Neural cell (in vitro differentiated cells): ENCODE data around the gene RBBP8NL. TPM values are rescaled to one million over a fixed set of nuclear protein-coding genes. Genes with fewer than 3 reads are reported as not detected.
"Not testable (repeated sequence)": the region's sequence is repeated elsewhere in the genome, so short reads cannot be mapped to it uniquely, and the experiment has no call there.

Experiments
- H2AFZ ChIP-seq: fragments of 200-600, 300-800 bp; sonication (generic), shearing (Covaris generic); 2 replicates; pipeline ENCODE4 v1.6.0; 2014; ENCODE audit warnings: low read depth, mild to moderate bottlenecking, antibody characterized with exemption, low read length, moderate library complexity
- H3F3A ChIP-seq: fragments of 200-600 bp; shearing (Covaris generic); 2 replicates; pipeline ENCODE4 v1.6.1; 2016; ENCODE audit warnings: mild to moderate bottlenecking, moderate library complexity, mixed read lengths, antibody characterized with exemption, low read length; ENCODE audit not compliant: insufficient read depth, poor library complexity, severe bottlenecking
- H3K27ac ChIP-seq: fragments of 200-600, 300-800 bp; sonication (generic), shearing (Covaris generic); 2 replicates; pipeline ENCODE4 v1.5.1; 2014; ENCODE audit warnings: mild to moderate bottlenecking, low read length, moderate library complexity
- H3K27me3 ChIP-seq: fragments of 300-800, 200-600 bp; sonication (generic), shearing (Covaris generic); 2 replicates; pipeline ENCODE4 v1.6.0; 2014; ENCODE audit warnings: mild to moderate bottlenecking, low read depth, low read length, moderate library complexity; ENCODE audit not compliant: insufficient read depth
- H3K36me3 ChIP-seq: fragments of 300-800, 200-600 bp; sonication (generic), shearing (Covaris generic); 2 replicates; pipeline ENCODE4 v1.5.1; 2014; ENCODE audit warnings: mild to moderate bottlenecking, antibody characterized with exemption, low read length, moderate library complexity; ENCODE audit not compliant: insufficient read depth
- H3K4me2 ChIP-seq: fragments of 300-800, 200-600 bp; sonication (generic), shearing (Covaris generic); 2 replicates; pipeline ENCODE4 v1.6.0; 2014; ENCODE audit warnings: mild to moderate bottlenecking, low read length
- H3K4me3 ChIP-seq: fragments of 300-800, 200-600 bp; sonication (generic), shearing (Covaris generic); 2 replicates; pipeline ENCODE4 v1.5.1; 2014; ENCODE audit warnings: mild to moderate bottlenecking, low read length, moderate library complexity
- H3K79me2 ChIP-seq: fragments of 200-600 bp; shearing (Covaris generic); replicated peaks from 2 replicates; pipeline ENCODE4 v1.6.0; 2014; ENCODE audit warnings: mild to moderate bottlenecking, low read length, moderate library complexity; ENCODE audit not compliant: insufficient read depth
- H3K9ac ChIP-seq: fragments of 300-800, 200-600 bp; sonication (generic), shearing (Covaris generic); 2 replicates; pipeline ENCODE4 v1.6.1; 2016; ENCODE audit warnings: mild to moderate bottlenecking, low read length, mixed read lengths
- H3K9me2 ChIP-seq: fragments of 200-600 bp; shearing (Covaris generic); 2 replicates; pipeline ENCODE4 v1.6.1; 2016; ENCODE audit warnings: mild to moderate bottlenecking, low read length, mixed read lengths; ENCODE audit not compliant: insufficient read depth
- H3K9me3 ChIP-seq: fragments of 200-600, 300-800 bp; sonication (generic), shearing (Covaris generic); 2 replicates; pipeline ENCODE4 v1.6.1; 2016; ENCODE audit warnings: mild to moderate bottlenecking, mixed run types, low read length, moderate library complexity, mixed read lengths
- H4K20me1 ChIP-seq: fragments of 200-600 bp; shearing (Covaris generic); 2 replicates; pipeline ENCODE4 v1.6.1; 2016; ENCODE audit warnings: mild to moderate bottlenecking, mixed run types; ENCODE audit not compliant: insufficient read depth
- EP300 ChIP-seq: fragments of 450-650 bp; conservative IDR thresholded peaks from 2 replicates; pipeline ENCODE4 v1.6.1; 2014; ENCODE audit warnings: antibody characterized with exemption, mild to moderate bottlenecking, moderate library complexity; ENCODE audit not compliant: poor library complexity, severe bottlenecking
- EZH2 ChIP-seq: fragments of 200-600, 300-800 bp; shearing (Covaris generic), sonication (generic); IDR thresholded peaks from 2 replicates; pipeline ENCODE4 v1.6.1; 2014; ENCODE audit warnings: antibody characterized with exemption, low read length, borderline replicate concordance, mild to moderate bottlenecking; ENCODE audit not compliant: insufficient read depth, poor library complexity, severe bottlenecking
- MXI1 ChIP-seq: fragments of 450-650 bp; conservative IDR thresholded peaks from 2 replicates; pipeline ENCODE4 v1.6.1; 2014; ENCODE audit warnings: antibody characterized with exemption, mild to moderate bottlenecking; ENCODE audit not compliant: poor library complexity, severe bottlenecking
- POLR2AphosphoS5 ChIP-seq: IDR thresholded peaks from 2 replicates; pipeline ENCODE4 v1.6.1; 2012
- RAD21 ChIP-seq: fragments of 450-650 bp; conservative IDR thresholded peaks from 2 replicates; pipeline ENCODE4 v1.6.1; 2014; ENCODE audit warnings: antibody characterized with exemption, mild to moderate bottlenecking, moderate library complexity
- SMC3 ChIP-seq: fragments of 450-650 bp; conservative IDR thresholded peaks from 2 replicates; pipeline ENCODE4 v1.6.1; 2014; ENCODE audit warnings: antibody characterized with exemption, mild to moderate bottlenecking, moderate library complexity; ENCODE audit not compliant: poor library complexity
- TAF1 ChIP-seq: IDR thresholded peaks from 2 replicates; pipeline ENCODE4 v1.6.1; 2012; ENCODE audit warnings: low read depth
- polyA plus RNA-seq: library from polyadenylated mRNA; depleted of rRNA; stranded (reverse); fragments of >200 nt; gene quantifications from 2 replicates; pipeline ENCODE4 v1.2.3, GENCODE V29; 2014
- TF ChIP-seq, protein P1 (sequence below): IDR thresholded peaks from 2 replicates; pipeline ENCODE4 v1.6.1; 2012; ENCODE audit warnings: borderline replicate concordance
- TF ChIP-seq, protein P2 (sequence below): fragments of 450-650 bp; IDR thresholded peaks from 2 replicates; pipeline ENCODE4 v1.5.1; 2014; ENCODE audit warnings: antibody characterized with exemption, mild to moderate bottlenecking, moderate library complexity; ENCODE audit not compliant: poor library complexity, severe bottlenecking

The RBBP8NL gene
- polyA plus RNA-seq, 1 donor from 2014 or later, result not detected

DNA sequence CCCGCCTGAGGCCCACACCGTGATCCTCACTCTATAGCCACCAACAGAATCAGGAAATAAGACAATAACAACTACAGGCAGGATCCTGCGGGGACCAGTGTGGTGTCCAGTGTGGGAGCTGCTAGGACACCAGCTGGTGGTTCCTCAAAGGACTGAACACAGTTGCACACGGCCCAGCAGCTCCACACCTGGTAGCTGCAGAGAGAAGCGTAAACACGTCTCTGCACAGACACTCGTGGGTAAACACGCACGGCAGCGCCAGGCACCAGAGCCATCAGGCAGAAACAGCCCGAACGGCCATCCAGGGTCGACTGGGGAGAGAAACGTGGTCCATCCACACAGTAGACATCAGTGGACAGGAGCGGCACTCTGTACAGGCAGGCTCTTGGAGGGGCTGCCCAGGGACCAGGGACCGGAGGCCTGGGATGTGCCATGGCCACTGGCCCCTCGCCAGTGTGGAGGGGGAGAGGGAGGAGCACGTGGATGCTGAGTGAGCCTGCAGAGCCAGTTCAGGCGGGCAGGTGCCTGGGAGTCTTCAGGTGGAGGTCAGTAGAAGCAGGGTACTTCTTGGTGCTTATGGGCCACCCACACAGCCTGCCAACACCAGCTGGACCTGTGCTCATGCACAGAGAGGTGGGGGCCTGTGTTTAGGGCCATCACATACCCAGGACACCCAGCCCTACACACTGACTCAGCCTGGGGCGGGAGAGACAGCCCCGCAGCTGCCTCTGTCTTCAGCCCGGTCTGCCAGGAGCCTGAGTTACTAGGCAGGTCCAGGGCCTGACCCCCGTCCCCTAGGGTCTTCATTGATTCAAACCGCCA lies 52.8 kb downstream of the RBBP8NL start:
- Histone ChIP-seq H3K9me3 (no peaks in the 10 kb centered on the region), H3K27me3 (no peaks in the 10 kb centered on the region), H3K27ac (no peak overlapping the region), H3F3A (no peaks in the 10 kb centered on the region), H3K79me2 (no peaks in the 10 kb centered on the region), H2AFZ (no peak overlapping the region), H3K9me2 (no peaks in the 10 kb centered on the region), H3K4me2 (no peak overlapping the region), H3K9ac (no peak overlapping the region), H4K20me1 (no peaks in the 10 kb centered on the region), H3K4me3 (no peak overlapping the region), H3K36me3 (no peaks in the 10 kb centered on the region)
- TF ChIP-seq TAF1, result no peak
- TF ChIP-seq RAD21, result no peak
- TF ChIP-seq, protein P1, sequence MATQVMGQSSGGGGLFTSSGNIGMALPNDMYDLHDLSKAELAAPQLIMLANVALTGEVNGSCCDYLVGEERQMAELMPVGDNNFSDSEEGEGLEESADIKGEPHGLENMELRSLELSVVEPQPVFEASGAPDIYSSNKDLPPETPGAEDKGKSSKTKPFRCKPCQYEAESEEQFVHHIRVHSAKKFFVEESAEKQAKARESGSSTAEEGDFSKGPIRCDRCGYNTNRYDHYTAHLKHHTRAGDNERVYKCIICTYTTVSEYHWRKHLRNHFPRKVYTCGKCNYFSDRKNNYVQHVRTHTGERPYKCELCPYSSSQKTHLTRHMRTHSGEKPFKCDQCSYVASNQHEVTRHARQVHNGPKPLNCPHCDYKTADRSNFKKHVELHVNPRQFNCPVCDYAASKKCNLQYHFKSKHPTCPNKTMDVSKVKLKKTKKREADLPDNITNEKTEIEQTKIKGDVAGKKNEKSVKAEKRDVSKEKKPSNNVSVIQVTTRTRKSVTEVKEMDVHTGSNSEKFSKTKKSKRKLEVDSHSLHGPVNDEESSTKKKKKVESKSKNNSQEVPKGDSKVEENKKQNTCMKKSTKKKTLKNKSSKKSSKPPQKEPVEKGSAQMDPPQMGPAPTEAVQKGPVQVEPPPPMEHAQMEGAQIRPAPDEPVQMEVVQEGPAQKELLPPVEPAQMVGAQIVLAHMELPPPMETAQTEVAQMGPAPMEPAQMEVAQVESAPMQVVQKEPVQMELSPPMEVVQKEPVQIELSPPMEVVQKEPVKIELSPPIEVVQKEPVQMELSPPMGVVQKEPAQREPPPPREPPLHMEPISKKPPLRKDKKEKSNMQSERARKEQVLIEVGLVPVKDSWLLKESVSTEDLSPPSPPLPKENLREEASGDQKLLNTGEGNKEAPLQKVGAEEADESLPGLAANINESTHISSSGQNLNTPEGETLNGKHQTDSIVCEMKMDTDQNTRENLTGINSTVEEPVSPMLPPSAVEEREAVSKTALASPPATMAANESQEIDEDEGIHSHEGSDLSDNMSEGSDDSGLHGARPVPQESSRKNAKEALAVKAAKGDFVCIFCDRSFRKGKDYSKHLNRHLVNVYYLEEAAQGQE, result no peak
- no peak for TF ChIP-seq POLR2AphosphoS5
- TF ChIP-seq MXI1, result no peak
- TF ChIP-seq EP300, result no peak
- TF ChIP-seq, protein P2, sequence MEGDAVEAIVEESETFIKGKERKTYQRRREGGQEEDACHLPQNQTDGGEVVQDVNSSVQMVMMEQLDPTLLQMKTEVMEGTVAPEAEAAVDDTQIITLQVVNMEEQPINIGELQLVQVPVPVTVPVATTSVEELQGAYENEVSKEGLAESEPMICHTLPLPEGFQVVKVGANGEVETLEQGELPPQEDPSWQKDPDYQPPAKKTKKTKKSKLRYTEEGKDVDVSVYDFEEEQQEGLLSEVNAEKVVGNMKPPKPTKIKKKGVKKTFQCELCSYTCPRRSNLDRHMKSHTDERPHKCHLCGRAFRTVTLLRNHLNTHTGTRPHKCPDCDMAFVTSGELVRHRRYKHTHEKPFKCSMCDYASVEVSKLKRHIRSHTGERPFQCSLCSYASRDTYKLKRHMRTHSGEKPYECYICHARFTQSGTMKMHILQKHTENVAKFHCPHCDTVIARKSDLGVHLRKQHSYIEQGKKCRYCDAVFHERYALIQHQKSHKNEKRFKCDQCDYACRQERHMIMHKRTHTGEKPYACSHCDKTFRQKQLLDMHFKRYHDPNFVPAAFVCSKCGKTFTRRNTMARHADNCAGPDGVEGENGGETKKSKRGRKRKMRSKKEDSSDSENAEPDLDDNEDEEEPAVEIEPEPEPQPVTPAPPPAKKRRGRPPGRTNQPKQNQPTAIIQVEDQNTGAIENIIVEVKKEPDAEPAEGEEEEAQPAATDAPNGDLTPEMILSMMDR, result no peak
- no peak for TF ChIP-seq EZH2
- no peak for TF ChIP-seq SMC3

DNA sequence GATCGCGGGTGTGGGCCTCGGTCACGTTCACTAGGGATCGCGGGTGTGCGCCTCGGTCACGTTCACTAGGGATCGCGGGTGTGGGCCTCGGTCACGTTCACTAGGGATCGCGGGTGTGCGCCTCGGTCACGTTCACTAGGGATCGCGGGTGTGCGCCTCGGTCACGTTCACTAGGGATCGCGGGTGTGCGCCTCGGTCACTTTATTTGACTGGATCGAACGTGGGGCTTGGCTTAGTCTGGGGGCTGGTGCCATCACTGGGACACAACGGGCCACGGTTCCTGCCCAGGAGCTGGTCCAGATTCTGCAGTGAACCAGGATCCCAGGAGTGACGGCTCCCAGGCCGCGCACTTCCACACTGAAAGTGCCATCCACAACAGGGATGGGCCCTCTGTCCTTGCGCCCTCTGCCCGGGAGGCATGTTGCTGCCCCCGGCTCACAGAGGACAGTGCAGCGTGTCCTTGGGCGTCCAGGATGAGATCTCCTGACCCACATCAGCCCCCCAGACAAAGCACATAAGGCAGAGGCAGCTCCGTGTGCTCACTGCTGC lies 53.6 kb downstream of the RBBP8NL start:
- H3K27ac ChIP-seq, result not testable (repeated sequence)

More for the DNA sequence above, 53.6 kb downstream of the RBBP8NL start:
- not testable (repeated sequence) for H3K36me3 ChIP-seq, H3K27me3 ChIP-seq, H2AFZ ChIP-seq, H3K9ac ChIP-seq, H3K9me2 ChIP-seq, H3F3A ChIP-seq, H3K9me3 ChIP-seq, H3K4me3 ChIP-seq, H3K79me2 ChIP-seq, H3K4me2 ChIP-seq, H4K20me1 ChIP-seq
